ENCODE measurements around the gene TSPAN13. TPM values are rescaled to one million over a fixed set of nuclear protein-coding genes. Genes with fewer than 3 reads are reported as not detected.

TSPAN13 gene
- total RNA-seq, 6 experiments from 2014 or later, result 19.5 to 60.9 (median 23.4) TPM

DNA sequence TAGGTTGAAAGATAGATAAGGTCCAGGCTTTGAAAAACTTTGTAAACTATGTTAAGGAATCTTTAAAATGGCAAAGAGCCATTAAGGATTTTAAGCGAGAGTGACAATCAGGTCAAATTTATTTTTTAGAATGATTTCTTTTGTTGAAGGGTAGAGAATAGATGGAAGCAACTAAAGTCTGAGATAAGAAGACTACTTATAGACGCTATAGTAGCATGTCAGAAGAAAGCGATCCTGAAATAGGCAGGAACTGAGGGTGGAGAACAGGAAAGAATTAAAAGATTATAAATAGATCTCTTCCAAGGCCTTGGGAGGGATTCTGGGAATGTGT is 13.0 kb upstream of the TSPAN13 start:
- Mint-ChIP-seq H3K27ac (peak overlapping the region; percentile 85), H3K36me3 (ENCODE audit: low read depth) (no peaks in the 10 kb centered on the region), H3K27me3 (ENCODE audit: insufficient read depth) (no peaks in the 10 kb centered on the region), H3K4me3 (peak overlapping the region; percentile 47), H3K4me1 (ENCODE audit: low read depth) (peaks cover 62% of the 10 kb centered on the region), H3K9me3 (no peaks in the 10 kb centered on the region)
- DNase-seq, result no peak
- TF ChIP-seq, protein P1, sequence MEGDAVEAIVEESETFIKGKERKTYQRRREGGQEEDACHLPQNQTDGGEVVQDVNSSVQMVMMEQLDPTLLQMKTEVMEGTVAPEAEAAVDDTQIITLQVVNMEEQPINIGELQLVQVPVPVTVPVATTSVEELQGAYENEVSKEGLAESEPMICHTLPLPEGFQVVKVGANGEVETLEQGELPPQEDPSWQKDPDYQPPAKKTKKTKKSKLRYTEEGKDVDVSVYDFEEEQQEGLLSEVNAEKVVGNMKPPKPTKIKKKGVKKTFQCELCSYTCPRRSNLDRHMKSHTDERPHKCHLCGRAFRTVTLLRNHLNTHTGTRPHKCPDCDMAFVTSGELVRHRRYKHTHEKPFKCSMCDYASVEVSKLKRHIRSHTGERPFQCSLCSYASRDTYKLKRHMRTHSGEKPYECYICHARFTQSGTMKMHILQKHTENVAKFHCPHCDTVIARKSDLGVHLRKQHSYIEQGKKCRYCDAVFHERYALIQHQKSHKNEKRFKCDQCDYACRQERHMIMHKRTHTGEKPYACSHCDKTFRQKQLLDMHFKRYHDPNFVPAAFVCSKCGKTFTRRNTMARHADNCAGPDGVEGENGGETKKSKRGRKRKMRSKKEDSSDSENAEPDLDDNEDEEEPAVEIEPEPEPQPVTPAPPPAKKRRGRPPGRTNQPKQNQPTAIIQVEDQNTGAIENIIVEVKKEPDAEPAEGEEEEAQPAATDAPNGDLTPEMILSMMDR (IDR thresholded peaks at IDR 0.05), result no peak

DNA sequence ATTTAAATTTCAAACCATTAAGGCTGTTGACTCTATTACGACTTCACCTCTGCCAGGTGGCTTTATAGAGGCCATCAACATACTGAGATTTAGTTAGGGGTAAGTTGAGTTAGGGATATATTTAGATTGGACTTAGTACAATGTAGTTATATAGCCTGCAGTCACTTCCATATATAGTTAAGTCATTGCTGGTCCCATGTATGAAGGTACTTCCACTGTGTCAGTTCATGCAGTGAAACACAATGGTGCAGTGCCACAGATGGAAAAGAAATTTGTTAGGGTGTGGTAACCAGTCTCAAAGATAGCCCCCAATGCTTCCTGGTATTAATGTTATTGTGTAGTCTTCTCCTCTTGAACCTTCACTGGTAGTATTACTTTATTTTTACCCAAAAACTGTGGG is 12.6 kb upstream of the TSPAN13 start:
- no peak for DNase-seq
- peaks cover 61% of the 10 kb centered on the region for H3K4me1 Mint-ChIP-seq (ENCODE audit: low read depth)
- no peaks in the 10 kb centered on the region for H3K36me3 Mint-ChIP-seq (ENCODE audit: low read depth)
- no peaks in the 10 kb centered on the region for H3K27me3 Mint-ChIP-seq (ENCODE audit: insufficient read depth)
- peak overlapping the region; percentile 85 for H3K27ac Mint-ChIP-seq
- TF ChIP-seq, protein P1 (IDR thresholded peaks at IDR 0.05), result no peak
- no peak overlapping the region for H3K4me3 Mint-ChIP-seq
- H3K9me3 Mint-ChIP-seq, result no peaks in the 10 kb centered on the region

DNA sequence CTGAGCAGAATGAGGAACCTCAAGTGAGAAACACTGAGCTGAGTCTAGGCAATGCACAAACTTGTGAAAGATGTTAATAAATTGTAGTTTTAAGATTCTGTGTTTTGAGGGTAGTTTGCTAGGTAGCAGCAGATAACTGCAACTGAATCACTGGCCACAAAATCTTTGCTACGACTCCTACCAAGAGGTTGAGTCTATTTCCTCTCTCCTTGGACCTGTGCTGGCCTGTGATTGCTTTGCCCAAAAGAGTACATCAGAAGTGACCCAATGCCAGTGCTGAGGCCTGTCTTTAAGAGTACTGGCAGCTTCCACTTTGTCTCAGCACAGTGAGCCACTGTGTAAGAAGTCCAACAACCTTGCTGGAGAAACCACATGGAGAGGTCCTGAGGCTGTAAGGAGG is 11.9 kb upstream of the TSPAN13 start:
- Mint-ChIP-seq H3K4me3 (no peak overlapping the region), H3K4me1 (ENCODE audit: low read depth) (peaks cover 61% of the 10 kb centered on the region), H3K27me3 (ENCODE audit: insufficient read depth) (no peaks in the 10 kb centered on the region), H3K36me3 (ENCODE audit: low read depth) (no peaks in the 10 kb centered on the region), H3K27ac (peak overlapping the region; percentile 85), H3K9me3 (no peaks in the 10 kb centered on the region)
- DNase-seq, result no peak
- TF ChIP-seq, protein P1 (IDR thresholded peaks at IDR 0.05), result no peak

DNA sequence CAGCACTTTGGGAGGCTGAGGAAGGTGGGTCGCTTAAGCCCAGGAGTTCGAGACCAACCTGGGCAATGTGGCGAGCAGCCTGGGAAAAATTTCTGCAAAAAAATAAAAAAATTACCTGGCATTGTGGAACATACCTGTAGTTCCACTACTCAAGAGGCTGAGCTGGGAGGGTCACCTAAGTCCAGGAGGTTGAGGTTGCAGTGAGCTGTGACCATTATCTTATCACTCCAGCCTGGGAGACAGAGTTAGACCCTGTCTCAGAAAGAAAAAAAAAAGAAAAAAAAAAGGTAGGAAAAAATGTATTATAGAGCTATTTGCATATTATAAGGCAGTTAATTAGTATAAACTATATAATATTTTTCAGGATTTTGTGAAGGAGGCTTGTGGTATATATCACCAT is 11.0 kb upstream of the TSPAN13 start:
- H3K9me3 Mint-ChIP-seq, result no peaks in the 10 kb centered on the region
- H3K27ac Mint-ChIP-seq, result no peak overlapping the region
- peaks cover 61% of the 10 kb centered on the region for H3K4me1 Mint-ChIP-seq (ENCODE audit: low read depth)
- TF ChIP-seq, protein P1 (IDR thresholded peaks at IDR 0.05), result no peak
- no peaks in the 10 kb centered on the region for H3K36me3 Mint-ChIP-seq (ENCODE audit: low read depth)
- DNase-seq, result no peak
- H3K27me3 Mint-ChIP-seq (ENCODE audit: insufficient read depth), result no peaks in the 10 kb centered on the region
- H3K4me3 Mint-ChIP-seq, result no peak overlapping the region

DNA sequence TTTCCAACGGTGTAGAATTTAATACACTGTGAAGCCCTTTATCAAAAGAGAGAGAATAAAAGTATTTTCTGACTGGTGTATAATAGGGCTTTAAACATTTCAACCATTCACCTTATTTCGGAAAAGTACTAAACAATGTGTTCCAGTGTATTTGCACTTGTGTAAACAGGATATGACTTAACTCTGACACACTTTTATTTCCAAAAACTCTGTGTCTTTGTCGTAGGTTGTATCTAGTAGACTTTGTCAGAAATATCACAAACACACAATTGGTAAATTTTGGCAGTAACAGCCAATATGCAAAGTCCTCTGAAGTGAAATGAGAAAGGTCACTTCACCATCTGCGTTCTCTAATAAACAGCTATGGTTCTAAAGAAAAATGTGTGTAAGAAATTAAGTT is 10.3 kb upstream of the TSPAN13 start:
- peak; percentile 32 for DNase-seq
- H3K27ac Mint-ChIP-seq, result peak overlapping the region; percentile 76
- peaks cover 61% of the 10 kb centered on the region for H3K4me1 Mint-ChIP-seq (ENCODE audit: low read depth)
- no peaks in the 10 kb centered on the region for H3K27me3 Mint-ChIP-seq (ENCODE audit: insufficient read depth)
- H3K4me3 Mint-ChIP-seq, result peak overlapping the region; percentile 55
- H3K9me3 Mint-ChIP-seq, result no peaks in the 10 kb centered on the region
- no peaks in the 10 kb centered on the region for H3K36me3 Mint-ChIP-seq (ENCODE audit: low read depth)
- TF ChIP-seq, protein P1 (IDR thresholded peaks at IDR 0.05), result no peak

Measured in HFFc6 (cell line).